H1 (cell line): Measurements from ENCODE around the gene OSBPL3. TPM values are rescaled to one million over a fixed set of nuclear protein-coding genes. Genes with fewer than 3 reads are reported as not detected.

Experiments used
- polyA plus RNA-seq, 7 experiments: library from polyadenylated mRNA; depleted of rRNA in 3 of 7; stranded (reverse) in 5 of 7; unstranded in 2 of 7; fragments of >200 nt in 5 of 7; fragments of 200-250 nt in 2 of 7; gene quantifications; 1 replicate in 5 of 7; 2 replicates in 1 of 7; 4 replicates in 1 of 7; pipeline versions ENCODE4 v1.2.1 to v1.2.3, GENCODE V29; 2011 to 2013; ENCODE audit warnings: missing spikeins in 2 of 7, mixed read lengths in 2 of 7
- total RNA-seq: library from RNA; stranded (reverse); fragmentation: NEBNext Ultra II Directional; extraction: Animal tissue kit (Norgen Biotek cat#: 25700); gene quantifications from 2 replicates; pipeline ENCODE4 v1.2.1, GENCODE V29; 2021
- TF ChIP-seq, protein P1 (sequence below): fragments of 300-600 bp; sonication (generic); IDR thresholded peaks from 2 replicates; pipeline ENCODE4 v1.7.1; 2012; ENCODE audit warnings: low read length, moderate library complexity, mild to moderate bottlenecking, inconsistent platforms; ENCODE audit not compliant: insufficient replicate concordance

The OSBPL3 gene
- total and polyA plus RNA-seq, 2 of the 8 experiments (the other 6 are each of a cell fraction or from before 2014, with no cell fraction given): 2.8 to 13.9 TPM

- TF ChIP-seq, protein P1, sequence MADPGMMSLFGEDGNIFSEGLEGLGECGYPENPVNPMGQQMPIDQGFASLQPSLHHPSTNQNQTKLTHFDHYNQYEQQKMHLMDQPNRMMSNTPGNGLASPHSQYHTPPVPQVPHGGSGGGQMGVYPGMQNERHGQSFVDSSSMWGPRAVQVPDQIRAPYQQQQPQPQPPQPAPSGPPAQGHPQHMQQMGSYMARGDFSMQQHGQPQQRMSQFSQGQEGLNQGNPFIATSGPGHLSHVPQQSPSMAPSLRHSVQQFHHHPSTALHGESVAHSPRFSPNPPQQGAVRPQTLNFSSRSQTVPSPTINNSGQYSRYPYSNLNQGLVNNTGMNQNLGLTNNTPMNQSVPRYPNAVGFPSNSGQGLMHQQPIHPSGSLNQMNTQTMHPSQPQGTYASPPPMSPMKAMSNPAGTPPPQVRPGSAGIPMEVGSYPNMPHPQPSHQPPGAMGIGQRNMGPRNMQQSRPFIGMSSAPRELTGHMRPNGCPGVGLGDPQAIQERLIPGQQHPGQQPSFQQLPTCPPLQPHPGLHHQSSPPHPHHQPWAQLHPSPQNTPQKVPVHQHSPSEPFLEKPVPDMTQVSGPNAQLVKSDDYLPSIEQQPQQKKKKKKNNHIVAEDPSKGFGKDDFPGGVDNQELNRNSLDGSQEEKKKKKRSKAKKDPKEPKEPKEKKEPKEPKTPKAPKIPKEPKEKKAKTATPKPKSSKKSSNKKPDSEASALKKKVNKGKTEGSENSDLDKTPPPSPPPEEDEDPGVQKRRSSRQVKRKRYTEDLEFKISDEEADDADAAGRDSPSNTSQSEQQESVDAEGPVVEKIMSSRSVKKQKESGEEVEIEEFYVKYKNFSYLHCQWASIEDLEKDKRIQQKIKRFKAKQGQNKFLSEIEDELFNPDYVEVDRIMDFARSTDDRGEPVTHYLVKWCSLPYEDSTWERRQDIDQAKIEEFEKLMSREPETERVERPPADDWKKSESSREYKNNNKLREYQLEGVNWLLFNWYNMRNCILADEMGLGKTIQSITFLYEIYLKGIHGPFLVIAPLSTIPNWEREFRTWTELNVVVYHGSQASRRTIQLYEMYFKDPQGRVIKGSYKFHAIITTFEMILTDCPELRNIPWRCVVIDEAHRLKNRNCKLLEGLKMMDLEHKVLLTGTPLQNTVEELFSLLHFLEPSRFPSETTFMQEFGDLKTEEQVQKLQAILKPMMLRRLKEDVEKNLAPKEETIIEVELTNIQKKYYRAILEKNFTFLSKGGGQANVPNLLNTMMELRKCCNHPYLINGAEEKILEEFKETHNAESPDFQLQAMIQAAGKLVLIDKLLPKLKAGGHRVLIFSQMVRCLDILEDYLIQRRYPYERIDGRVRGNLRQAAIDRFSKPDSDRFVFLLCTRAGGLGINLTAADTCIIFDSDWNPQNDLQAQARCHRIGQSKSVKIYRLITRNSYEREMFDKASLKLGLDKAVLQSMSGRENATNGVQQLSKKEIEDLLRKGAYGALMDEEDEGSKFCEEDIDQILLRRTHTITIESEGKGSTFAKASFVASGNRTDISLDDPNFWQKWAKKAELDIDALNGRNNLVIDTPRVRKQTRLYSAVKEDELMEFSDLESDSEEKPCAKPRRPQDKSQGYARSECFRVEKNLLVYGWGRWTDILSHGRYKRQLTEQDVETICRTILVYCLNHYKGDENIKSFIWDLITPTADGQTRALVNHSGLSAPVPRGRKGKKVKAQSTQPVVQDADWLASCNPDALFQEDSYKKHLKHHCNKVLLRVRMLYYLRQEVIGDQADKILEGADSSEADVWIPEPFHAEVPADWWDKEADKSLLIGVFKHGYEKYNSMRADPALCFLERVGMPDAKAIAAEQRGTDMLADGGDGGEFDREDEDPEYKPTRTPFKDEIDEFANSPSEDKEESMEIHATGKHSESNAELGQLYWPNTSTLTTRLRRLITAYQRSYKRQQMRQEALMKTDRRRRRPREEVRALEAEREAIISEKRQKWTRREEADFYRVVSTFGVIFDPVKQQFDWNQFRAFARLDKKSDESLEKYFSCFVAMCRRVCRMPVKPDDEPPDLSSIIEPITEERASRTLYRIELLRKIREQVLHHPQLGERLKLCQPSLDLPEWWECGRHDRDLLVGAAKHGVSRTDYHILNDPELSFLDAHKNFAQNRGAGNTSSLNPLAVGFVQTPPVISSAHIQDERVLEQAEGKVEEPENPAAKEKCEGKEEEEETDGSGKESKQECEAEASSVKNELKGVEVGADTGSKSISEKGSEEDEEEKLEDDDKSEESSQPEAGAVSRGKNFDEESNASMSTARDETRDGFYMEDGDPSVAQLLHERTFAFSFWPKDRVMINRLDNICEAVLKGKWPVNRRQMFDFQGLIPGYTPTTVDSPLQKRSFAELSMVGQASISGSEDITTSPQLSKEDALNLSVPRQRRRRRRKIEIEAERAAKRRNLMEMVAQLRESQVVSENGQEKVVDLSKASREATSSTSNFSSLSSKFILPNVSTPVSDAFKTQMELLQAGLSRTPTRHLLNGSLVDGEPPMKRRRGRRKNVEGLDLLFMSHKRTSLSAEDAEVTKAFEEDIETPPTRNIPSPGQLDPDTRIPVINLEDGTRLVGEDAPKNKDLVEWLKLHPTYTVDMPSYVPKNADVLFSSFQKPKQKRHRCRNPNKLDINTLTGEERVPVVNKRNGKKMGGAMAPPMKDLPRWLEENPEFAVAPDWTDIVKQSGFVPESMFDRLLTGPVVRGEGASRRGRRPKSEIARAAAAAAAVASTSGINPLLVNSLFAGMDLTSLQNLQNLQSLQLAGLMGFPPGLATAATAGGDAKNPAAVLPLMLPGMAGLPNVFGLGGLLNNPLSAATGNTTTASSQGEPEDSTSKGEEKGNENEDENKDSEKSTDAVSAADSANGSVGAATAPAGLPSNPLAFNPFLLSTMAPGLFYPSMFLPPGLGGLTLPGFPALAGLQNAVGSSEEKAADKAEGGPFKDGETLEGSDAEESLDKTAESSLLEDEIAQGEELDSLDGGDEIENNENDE: no peak
Observed at GRCh38 chr7:24779283-24779655, 200.7 kb downstream of the OSBPL3 start (continued).
